ENCODE data around the gene AAMP.
"Not testable (repeated sequence)": the region's sequence is repeated elsewhere in the genome, so short reads cannot be mapped to it uniquely, and the experiment has no call there.

AAMP gene, protein sequence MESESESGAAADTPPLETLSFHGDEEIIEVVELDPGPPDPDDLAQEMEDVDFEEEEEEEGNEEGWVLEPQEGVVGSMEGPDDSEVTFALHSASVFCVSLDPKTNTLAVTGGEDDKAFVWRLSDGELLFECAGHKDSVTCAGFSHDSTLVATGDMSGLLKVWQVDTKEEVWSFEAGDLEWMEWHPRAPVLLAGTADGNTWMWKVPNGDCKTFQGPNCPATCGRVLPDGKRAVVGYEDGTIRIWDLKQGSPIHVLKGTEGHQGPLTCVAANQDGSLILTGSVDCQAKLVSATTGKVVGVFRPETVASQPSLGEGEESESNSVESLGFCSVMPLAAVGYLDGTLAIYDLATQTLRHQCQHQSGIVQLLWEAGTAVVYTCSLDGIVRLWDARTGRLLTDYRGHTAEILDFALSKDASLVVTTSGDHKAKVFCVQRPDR

DNA sequence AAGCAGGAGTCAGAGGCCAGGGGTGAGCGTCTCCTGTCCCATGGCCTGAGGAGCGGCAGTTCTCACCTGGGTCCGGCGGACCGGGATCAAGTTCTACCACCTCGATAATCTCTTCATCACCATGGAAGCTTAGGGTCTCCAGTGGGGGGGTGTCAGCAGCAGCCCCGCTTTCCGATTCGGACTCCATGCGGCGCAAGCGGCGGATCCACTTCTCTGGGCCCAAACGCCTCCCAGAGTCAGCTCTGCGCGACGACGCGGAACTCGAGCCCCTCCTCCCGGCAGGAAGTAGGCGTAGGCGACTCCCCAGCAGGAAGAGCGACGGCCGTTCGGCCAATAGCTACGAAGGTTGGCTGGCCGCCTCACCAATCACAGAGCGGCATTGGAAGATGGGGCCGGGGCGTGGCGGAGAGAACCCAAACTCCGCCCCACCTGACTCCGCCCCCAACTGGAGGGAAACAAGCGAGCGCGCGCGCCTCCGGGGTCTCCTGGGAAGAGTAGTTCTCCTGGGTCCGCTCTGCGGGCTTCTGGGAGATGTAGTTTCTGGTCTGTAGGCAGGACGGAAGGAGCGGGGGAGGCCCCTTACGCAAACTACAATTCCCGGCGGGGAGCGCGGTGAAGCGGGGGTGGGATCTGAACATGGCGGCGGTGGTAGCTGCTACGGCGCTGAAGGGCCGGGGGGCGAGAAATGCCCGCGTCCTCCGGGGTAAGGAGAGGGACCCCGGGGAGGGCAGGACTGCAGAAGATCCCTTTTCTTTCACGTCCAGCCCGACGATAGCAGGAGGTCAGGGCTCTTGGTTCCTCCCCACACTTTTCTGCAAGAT is at the start of gene AAMP, which contains the start of gene PNKD:
Gene AAMP, minus strand, starts transcription at position 238 of the 821 bp plus-strand sequence. Its CDS starts 51 bp downstream, at position 187.
Gene PNKD, plus strand, starts transcription at position 620 of the 821 bp plus-strand sequence. Its CDS starts 17 bp downstream, at position 637.
- Mint-ChIP-seq H3K9me3 (no peaks in the 10 kb centered on the region), H3K36me3 (ENCODE audit: low read depth) (peaks cover 88% of the 10 kb centered on the region), H3K4me3 (peak within 1 kb of the TSS; percentile 85), H3K27me3 (no peaks in the 10 kb centered on the region), H3K4me1 (ENCODE audit: low read depth) (peaks cover 69% of the 10 kb centered on the region), H3K27ac (peak within 1 kb of the TSS; percentile 89)
- intact Hi-C loops (cut with micrococcal nuclease), result loop anchor here (1.0 to 5.0 kb wide), 2 partner anchors 129 to 297 kb away; partner anchors contain the start of genes CNOT9, CTDSP1 and USP37

DNA sequence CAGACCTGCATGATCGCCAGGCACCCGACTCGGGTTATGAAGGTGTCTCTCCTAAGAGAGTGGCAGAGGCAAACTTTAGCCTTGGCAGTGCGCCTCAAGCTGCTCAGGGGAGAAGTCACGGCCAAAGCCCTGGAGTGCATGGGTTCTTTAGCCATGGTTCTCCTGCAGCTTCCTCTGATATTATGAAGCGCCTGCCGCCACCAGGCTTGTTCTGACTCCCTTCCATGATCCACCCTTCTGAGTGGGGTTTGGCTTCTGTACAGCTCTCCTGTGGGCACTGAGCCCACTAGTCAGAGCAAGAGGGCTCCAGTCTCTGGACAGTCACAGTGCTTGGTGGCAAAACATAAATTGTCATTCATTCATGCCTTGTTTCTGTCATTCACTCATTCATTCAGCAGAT is 48.3 kb upstream of the AAMP start:
- Mint-ChIP-seq H3K9me3 (no peaks in the 10 kb centered on the region), H3K4me1 (ENCODE audit: low read depth) (peaks cover 58% of the 10 kb centered on the region), H3K27me3 (no peaks in the 10 kb centered on the region), H3K4me3 (no peak overlapping the region), H3K27ac (peak overlapping the region; percentile 72), H3K36me3 (ENCODE audit: low read depth) (peaks cover 1% of the 10 kb centered on the region)
- intact Hi-C loops (cut with micrococcal nuclease), result no loop called here

DNA sequence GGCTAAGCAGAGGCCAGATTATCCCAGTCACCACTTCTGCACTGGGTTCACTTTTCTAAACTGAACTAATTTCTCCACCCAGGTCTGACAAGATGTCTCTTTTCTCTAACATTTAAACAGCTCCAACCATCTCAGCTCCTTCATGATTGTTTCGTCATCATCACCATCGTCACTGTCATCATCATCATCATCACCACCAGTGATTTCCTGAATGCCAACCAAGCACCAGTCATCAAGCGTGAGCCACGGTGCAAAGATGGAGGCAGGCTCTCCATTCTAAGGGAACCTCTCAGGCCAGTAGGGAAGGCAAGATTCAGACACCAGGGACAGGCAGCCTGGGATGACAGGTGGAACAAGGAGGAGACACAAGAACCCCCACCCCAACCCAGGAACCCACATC is 47.9 kb upstream of the AAMP start:
- peaks cover 57% of the 10 kb centered on the region for H3K4me1 Mint-ChIP-seq (ENCODE audit: low read depth)
- H3K4me3 Mint-ChIP-seq, result no peak overlapping the region
- H3K27ac Mint-ChIP-seq, result peak overlapping the region; percentile 72
- H3K9me3 Mint-ChIP-seq, result no peaks in the 10 kb centered on the region
- no peaks in the 10 kb centered on the region for H3K27me3 Mint-ChIP-seq
- intact Hi-C loops (cut with micrococcal nuclease), result no loop called here
- no peaks in the 10 kb centered on the region for H3K36me3 Mint-ChIP-seq (ENCODE audit: low read depth)

DNA sequence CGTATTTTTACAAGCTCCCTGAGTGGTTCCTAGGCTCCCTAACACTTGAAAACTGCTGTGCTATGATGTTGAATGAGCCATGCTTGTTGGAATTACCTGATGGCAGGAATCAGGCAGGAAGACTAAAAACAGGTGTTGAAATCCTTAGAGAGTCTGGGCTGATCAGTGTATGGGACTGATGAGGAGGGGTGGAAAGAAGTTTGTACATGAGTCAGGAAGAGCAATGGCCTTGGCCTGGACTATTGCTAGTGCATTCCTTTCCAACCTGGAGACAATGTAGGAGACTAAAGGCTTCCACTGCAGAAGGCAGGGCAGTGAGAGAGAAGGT is 47.3 kb upstream of the AAMP start:
- no peak overlapping the region for H3K4me3 Mint-ChIP-seq
- H3K4me1 Mint-ChIP-seq (ENCODE audit: low read depth), result peaks cover 54% of the 10 kb centered on the region
- H3K9me3 Mint-ChIP-seq, result no peaks in the 10 kb centered on the region
- no peaks in the 10 kb centered on the region for H3K36me3 Mint-ChIP-seq (ENCODE audit: low read depth)
- intact Hi-C loops (cut with micrococcal nuclease), result no loop called here
- no peaks in the 10 kb centered on the region for H3K27me3 Mint-ChIP-seq
- peak overlapping the region; percentile 72 for H3K27ac Mint-ChIP-seq

DNA sequence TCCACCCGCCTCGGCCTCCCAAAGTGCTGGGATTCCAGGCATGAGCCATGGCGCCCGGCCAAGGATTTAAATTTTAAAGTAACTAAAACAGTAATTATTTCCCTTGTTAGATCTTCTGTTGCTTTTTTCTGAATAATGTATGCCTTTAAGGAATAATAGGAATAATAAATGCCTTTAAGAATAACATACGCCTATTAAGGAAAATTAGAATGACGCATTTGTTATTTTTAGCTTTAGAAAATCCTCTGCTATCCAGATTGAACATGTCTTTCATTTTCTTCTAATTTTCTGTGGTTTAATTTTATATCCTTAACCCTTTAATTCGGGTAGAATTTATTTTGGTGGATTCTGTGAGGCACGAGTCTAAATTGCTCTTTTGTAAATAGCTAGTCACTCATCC is 45.5 kb upstream of the AAMP start:
- Mint-ChIP-seq H3K4me3 (no peak overlapping the region), H3K9me3 (no peaks in the 10 kb centered on the region), H3K27me3 (no peaks in the 10 kb centered on the region), H3K4me1 (ENCODE audit: low read depth) (peaks cover 40% of the 10 kb centered on the region), H3K36me3 (ENCODE audit: low read depth) (no peaks in the 10 kb centered on the region), H3K27ac (peak overlapping the region; percentile 66)
- intact Hi-C loops (cut with micrococcal nuclease), result no loop called here

DNA sequence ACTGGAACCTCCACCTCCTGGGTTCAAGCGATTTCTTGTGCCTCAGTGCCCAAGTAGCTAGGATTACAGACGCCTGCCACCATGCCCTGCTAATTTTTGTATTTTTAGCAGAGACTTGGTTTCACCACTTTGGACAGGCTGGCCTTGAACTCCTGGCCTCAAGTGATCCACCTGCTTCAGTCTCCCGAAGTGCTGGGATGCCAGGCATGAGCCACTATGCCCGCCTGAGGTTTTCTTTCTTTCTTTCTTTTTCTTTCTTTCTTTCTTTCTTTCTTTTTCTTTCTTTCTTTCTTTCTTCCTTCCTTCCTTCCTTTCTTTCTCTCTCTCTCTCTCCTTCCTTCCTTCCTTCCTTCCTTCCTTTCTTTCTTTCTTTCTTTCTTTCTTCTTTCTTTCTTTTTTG is 44.8 kb upstream of the AAMP start:
- peak overlapping the region; percentile 66 for H3K27ac Mint-ChIP-seq
- H3K27me3 Mint-ChIP-seq; H3K36me3 Mint-ChIP-seq (ENCODE audit: low read depth); intact Hi-C loops (cut with micrococcal nuclease); H3K9me3 Mint-ChIP-seq; H3K4me3 Mint-ChIP-seq: not testable (repeated sequence)
- H3K4me1 Mint-ChIP-seq (ENCODE audit: low read depth), result peaks cover 34% of the 10 kb centered on the region

DNA sequence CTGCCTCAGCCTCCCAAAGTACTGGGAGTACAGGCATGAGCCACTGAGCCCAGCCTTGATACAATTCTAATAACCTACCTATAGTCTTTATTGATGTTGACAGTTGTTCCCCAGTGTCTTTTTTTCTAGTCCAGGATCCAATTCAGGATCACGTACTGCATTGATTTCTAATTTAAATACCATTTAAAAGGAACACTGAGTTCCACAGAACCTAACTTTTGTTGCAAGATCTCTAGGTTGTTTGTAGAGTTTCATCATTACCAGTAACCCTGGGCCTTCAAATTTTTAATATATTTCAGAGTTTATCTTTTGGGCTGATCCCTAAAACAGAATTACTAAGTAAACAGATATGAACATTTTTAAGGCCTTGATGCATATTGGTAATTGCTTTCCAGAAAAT is 43.4 kb upstream of the AAMP start:
- no peaks in the 10 kb centered on the region for H3K9me3 Mint-ChIP-seq
- intact Hi-C loops (cut with micrococcal nuclease), result no loop called here
- H3K4me1 Mint-ChIP-seq (ENCODE audit: low read depth), result peaks cover 39% of the 10 kb centered on the region
- no peaks in the 10 kb centered on the region for H3K36me3 Mint-ChIP-seq (ENCODE audit: low read depth)
- no peak overlapping the region for H3K27ac Mint-ChIP-seq
- H3K27me3 Mint-ChIP-seq, result no peaks in the 10 kb centered on the region
- no peak overlapping the region for H3K4me3 Mint-ChIP-seq

DNA sequence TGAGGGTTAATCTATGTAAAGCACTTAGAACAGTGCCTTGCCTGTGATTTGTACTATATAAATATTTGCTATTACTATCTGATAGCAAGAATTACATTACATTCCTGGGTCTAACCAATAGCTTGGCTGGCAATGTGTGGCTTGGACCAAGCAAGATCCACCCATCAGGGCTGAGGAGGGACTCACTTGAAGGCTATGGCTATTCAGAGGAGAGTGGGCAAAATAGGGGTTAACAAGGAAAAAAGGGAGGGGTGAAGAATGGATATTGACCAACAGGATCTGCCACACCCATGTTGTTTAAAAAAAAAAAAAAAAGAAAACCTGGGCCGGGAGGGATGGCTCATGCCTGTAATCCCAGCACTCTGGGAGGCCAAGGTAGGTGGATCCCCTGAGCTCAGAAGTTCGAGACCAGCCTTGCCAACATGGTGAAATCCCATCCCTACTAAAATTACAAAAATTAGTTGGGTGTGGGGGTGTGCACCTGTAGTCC is 42.4 kb upstream of the AAMP start:
- Mint-ChIP-seq H3K27me3 (no peaks in the 10 kb centered on the region), H3K9me3 (no peaks in the 10 kb centered on the region), H3K4me1 (ENCODE audit: low read depth) (peaks cover 34% of the 10 kb centered on the region), H3K36me3 (ENCODE audit: low read depth) (no peaks in the 10 kb centered on the region), H3K4me3 (no peak overlapping the region), H3K27ac (no peak overlapping the region)
- intact Hi-C loops (cut with micrococcal nuclease), result no loop called here

DNA sequence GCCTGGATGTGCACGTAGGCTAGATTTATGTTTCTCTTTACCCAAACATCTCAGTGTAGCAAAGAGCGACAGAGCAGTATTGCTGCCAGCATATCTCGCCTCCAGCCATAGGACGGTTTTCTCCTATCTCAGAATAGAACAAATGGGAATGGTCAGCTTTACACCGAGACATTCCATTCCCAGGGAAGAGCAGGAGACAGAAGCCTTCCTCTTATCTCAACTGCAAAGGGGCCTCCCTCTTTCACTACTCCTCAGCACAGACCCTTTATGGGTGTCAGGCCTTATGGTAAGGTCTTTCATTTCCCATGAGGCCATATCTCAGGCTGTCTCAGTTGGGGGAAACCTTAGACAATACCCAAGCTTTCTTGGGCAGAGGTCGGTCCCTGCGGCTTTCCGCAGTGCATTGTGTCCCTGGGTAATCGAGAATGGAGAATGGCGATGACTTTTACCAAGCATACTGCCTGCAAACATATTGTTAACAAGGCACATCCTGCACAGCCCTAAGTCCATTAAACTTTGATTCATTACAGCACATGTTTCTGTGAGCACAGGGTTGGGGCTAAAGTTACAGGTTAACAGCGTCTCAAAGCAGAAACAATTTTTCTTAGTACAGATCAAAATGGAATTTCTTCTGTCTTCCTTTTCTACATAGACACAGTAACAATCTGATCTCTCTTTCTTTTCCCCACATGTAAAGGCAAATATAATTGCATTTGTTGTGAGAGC is 41.8 kb upstream of the AAMP start:
- intact Hi-C loops (cut with micrococcal nuclease); H3K27me3 Mint-ChIP-seq; H3K27ac Mint-ChIP-seq: not testable (repeated sequence)

DNA sequence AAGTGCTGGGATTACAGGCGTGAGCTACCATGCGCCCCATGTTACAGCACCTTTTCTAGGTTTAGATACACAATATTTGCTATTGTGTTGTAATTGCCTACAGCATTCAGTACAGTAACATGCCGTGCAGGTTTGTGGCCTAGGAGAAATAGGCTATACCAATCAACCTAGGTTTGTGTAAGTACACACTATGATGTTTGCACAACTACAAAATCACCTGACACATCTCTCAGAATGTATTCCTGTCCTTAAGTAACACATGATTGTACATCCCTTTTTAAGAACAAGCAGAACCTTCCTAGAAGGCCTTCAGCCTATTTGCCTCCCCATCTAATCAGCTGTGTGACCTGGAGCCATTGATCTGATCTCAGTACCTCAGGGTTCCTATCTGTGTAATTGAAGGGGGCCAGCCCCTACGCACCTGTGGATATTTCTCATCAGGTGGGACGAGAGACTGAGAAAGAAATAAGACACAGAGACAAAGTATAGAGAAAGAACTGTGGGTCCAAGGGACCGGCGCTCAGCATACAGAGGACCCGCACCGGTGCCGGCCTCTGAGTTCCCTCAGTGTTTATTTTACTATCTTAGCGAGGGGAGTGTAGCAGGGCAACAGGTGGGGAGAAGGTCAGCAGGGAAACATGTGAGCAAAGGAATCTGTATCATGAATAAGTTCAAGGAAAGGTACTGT is 41.1 kb upstream of the AAMP start:
- no peak overlapping the region for H3K27ac Mint-ChIP-seq
- no peaks in the 10 kb centered on the region for H3K36me3 Mint-ChIP-seq (ENCODE audit: low read depth)
- H3K27me3 Mint-ChIP-seq, result no peaks in the 10 kb centered on the region
- intact Hi-C loops (cut with micrococcal nuclease), result no loop called here
- peaks cover 21% of the 10 kb centered on the region for H3K4me1 Mint-ChIP-seq (ENCODE audit: low read depth)
- no peaks in the 10 kb centered on the region for H3K9me3 Mint-ChIP-seq
- H3K4me3 Mint-ChIP-seq, result no peak overlapping the region

More for the DNA sequence above, 41.8 kb upstream of the AAMP start:
- H3K9me3 Mint-ChIP-seq; H3K36me3 Mint-ChIP-seq (ENCODE audit: low read depth); H3K4me3 Mint-ChIP-seq: not testable (repeated sequence)
- H3K4me1 Mint-ChIP-seq (ENCODE audit: low read depth), result peaks cover 28% of the 10 kb centered on the region

DNA sequence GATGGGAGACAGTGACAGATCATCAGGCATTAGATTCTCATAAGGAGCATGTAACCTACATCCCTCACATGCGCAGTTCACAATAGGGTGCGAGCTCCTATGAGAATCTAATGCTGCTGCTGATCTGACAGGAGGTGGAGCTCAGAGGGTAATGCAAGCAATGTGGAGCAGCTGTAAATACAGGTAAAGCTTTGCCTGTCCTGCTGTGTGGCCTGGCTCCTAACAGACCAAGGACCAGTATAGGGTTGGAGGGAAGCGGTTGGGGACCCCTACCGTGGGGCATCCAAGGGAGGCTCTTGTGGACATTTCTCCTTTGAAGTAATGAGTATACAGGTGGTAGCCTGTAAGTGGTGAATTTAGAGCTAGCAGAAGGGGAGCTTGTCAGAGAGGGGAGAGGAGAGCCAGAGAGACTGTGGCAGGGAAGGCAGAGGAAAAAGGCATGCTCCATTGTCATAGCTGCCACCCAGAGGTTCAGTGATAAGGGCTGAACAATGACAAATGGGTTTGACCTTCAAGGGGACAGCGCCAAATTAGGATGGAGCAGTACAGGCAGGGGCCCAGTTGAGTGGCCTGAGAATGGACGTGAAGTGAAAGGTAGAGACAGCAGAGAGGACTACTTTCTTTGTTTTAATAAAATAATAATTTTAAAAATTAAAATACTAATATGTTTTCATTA is 37.6 kb upstream of the AAMP start:
- Mint-ChIP-seq H3K4me1 (ENCODE audit: low read depth) (peaks cover 17% of the 10 kb centered on the region), H3K27ac (no peak overlapping the region), H3K4me3 (no peak overlapping the region), H3K36me3 (ENCODE audit: low read depth) (no peaks in the 10 kb centered on the region), H3K27me3 (no peaks in the 10 kb centered on the region), H3K9me3 (no peaks in the 10 kb centered on the region)
- intact Hi-C loops (cut with micrococcal nuclease), result no loop called here

DNA sequence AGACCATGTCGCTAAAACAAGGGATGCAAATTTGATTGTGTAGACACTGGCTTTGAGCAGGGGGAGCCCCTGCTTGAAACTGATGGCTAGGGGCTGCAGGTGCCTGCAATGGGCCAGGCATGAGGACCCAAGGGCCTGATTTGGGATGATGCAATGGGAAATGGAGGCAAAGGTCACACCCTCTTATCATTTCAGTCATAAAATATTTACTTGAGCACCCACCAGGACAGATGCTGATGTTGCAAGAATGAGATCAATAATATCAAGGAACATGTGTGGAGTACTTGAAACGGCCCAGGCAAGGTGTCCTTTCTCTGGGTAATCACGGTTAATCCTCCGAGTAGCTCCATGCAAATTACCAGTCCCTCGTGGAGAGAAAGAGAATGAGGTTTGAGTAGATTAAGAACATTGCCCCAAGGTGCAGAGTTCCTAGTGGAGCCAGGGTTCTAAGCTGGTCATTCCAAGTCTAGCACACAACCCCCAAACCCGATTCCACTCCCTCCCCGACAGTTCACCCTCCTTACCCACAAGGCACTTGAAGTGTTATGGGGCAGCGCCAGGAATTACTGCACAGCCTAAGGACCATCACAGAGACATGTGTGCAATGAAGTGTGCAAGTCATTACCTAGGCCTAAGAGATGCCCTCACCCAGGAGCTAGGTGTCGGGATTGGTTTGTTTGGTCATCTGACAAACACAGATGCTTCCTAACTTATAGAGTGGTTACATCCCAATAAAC is 36.4 kb upstream of the AAMP start:
- Mint-ChIP-seq H3K4me3 (no peak overlapping the region), H3K36me3 (ENCODE audit: low read depth) (no peaks in the 10 kb centered on the region), H3K9me3 (no peaks in the 10 kb centered on the region), H3K27ac (no peak overlapping the region), H3K4me1 (ENCODE audit: low read depth) (peaks cover 11% of the 10 kb centered on the region), H3K27me3 (no peaks in the 10 kb centered on the region)
- intact Hi-C loops (cut with micrococcal nuclease), result no loop called here

Measured in dendritic cell treated with granulocyte-macrophage colony-stimulating factor and Interleukin-4, amounts not matched to agents 40 ng/mL and 50 ng/mL, for 4 days (primary cell).